Measurements from ENCODE around the gene ZBTB22. TPM values are rescaled to one million over a fixed set of nuclear protein-coding genes. Genes with fewer than 3 reads are reported as not detected.

The ZBTB22 gene
- total RNA-seq, 4 donors from 2014 or later = 8.5 to 17.5 (median 14.8) TPM

GRCh38 chr6:33295621-33296369, 21.7 kb downstream of the ZBTB22 start:
- Histone ChIP-seq H3K27me3 (no peaks in the 10 kb centered on the region), H3K27ac (peak overlapping the region in 2 of 4 donors; percentile 93 to 100), H3K4me1 (peaks cover 15 to 61% (median 27%) of the 10 kb centered on the region in 3 donors), H3K9me3 (no peaks in the 10 kb centered on the region), H3K36me3 (peaks cover 18 to 59% (median 31%) of the 10 kb centered on the region in 3 donors), H3K4me3 (no peak overlapping the region)
- intact Hi-C loops (cut with DNase I) = no loop called here
- TF ChIP-seq POLR2A (IDR thresholded peaks at IDR 0.05) (no peak), CTCF (IDR thresholded peaks at IDR 0.05) (no peak)
- no peak for DNase-seq
- 87 to 89% methylated on average over 10 to 15 of the region's 15 CpGs for WGBS, 2 donors

GRCh38 chr6:33294086-33294823, 23.3 kb downstream of the ZBTB22 start:
- H3K27me3 ChIP-seq = no peaks in the 10 kb centered on the region
- H3K27ac ChIP-seq = no peak overlapping the region
- no peaks in the 10 kb centered on the region for H3K9me3 ChIP-seq
- WGBS, 2 donors = 60 to 64% methylated on average over 10 of the region's 10 CpGs
- no peak overlapping the region for H3K4me3 ChIP-seq
- intact Hi-C loops (cut with DNase I) = no loop called here
- TF ChIP-seq POLR2A (IDR thresholded peaks at IDR 0.05) = no peak
- TF ChIP-seq CTCF (IDR thresholded peaks at IDR 0.05) = no peak
- peaks cover 19 to 63% (median 28%) of the 10 kb centered on the region in 3 donors for H3K4me1 ChIP-seq
- H3K36me3 ChIP-seq = peaks cover 18 to 62% (median 31%) of the 10 kb centered on the region in 3 donors
- DNase-seq = no peak

- WGBS, 2 donors = 81% methylated on average over 11 to 13 of the region's 16 CpGs
- TF ChIP-seq CTCF (IDR thresholded peaks at IDR 0.05) (no peak), POLR2A (IDR thresholded peaks at IDR 0.05) (no peak)
- Histone ChIP-seq H3K9me3 (no peaks in the 10 kb centered on the region), H3K27ac (no peak overlapping the region), H3K4me3 (no peak overlapping the region), H3K27me3 (no peaks in the 10 kb centered on the region), H3K36me3 (peaks cover 18 to 62% (median 31%) of the 10 kb centered on the region in 3 donors), H3K4me1 (peaks cover 24 to 66% (median 32%) of the 10 kb centered on the region in 3 donors)
- intact Hi-C loops (cut with DNase I) = no loop called here
- DNase-seq = no peak
These were observed 24.4 kb downstream of the ZBTB22 start for GRCh38 chr6:33292996-33293682.

- H3K27ac ChIP-seq = peak overlapping the region in 2 of 4 donors; percentile 83 to 92
These were observed 27.1 kb downstream of the ZBTB22 start for GRCh38 chr6:33290459-33290858.

More at GRCh38 chr6:33290459-33290858, 27.1 kb downstream of the ZBTB22 start:
- H3K27me3 ChIP-seq = no peaks in the 10 kb centered on the region
- intact Hi-C loops (cut with DNase I) = no loop called here
- TF ChIP-seq CTCF (IDR thresholded peaks at IDR 0.05) (no peak), POLR2A (IDR thresholded peaks at IDR 0.05) (no peak)
- peaks cover 21 to 55% (median 25%) of the 10 kb centered on the region in 3 donors for H3K4me1 ChIP-seq
- H3K9me3 ChIP-seq = no peaks in the 10 kb centered on the region
- peak overlapping the region in 3 of 4 donors; percentile 82 to 84 (median 82) for H3K4me3 ChIP-seq
- 60 to 74% methylated on average over 6 to 7 of the region's 7 CpGs for WGBS, 2 donors
- peaks cover 12 to 76% (median 39%) of the 10 kb centered on the region in 3 donors for H3K36me3 ChIP-seq
- DNase-seq = no peak

Data from esophagus squamous epithelium (tissue), 5 donors.